GM19452 (cell line): ENCODE measurements around the gene EEF1E1.
"Not testable (repeated sequence)": the region's sequence is repeated elsewhere in the genome, so short reads cannot be mapped to it uniquely, and the experiment has no call there.

Experiments used
- ATAC-seq: cut with Tn5 transposase; IDR thresholded peaks from one replicate; pipeline ENCODE4 v1.9.1; 2021; ENCODE audit not compliant: unreplicated experiment

EEF1E1 gene

DNA sequence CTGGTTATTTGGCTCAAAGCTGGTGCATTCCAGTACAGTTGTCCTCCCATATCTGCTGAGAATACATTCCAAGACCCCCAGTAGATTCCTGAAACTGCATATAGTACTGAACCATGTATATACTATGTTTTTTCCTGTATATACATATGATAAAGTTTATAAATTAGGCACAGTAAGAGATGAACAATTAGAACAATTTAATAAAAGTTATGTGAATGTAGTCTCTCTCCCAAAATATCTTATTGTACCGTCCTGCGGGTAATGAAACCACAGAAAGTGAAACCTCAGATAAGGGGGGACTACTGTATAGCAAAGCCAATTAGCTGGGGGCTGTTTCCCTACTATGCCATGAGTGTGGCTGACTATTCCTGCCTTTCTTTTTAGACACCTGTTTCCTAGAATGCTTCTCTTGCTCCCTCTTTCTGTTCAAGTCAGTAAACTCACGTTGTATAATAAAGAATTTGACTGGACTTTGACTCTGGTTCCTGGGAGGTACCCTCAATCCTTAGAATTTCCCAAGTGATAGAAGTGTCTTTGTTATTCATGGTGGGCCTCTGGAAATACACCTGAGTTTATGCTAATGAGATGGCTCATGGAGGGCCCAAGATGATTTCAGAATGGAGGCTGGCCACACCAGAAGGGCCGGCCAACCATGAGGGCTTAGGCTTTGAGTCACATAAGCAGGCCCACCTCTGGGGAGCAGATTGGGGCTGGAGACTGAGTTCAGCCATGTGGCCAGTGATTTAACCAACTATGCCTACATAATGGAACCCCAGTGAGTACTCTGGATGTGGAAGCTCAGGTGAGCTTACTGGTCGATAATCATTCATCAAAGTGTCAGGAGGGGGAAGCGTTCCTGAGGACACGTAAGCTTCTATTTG, 37.5 kb downstream of the EEF1E1 start:
- no peak for ATAC-seq

DNA sequence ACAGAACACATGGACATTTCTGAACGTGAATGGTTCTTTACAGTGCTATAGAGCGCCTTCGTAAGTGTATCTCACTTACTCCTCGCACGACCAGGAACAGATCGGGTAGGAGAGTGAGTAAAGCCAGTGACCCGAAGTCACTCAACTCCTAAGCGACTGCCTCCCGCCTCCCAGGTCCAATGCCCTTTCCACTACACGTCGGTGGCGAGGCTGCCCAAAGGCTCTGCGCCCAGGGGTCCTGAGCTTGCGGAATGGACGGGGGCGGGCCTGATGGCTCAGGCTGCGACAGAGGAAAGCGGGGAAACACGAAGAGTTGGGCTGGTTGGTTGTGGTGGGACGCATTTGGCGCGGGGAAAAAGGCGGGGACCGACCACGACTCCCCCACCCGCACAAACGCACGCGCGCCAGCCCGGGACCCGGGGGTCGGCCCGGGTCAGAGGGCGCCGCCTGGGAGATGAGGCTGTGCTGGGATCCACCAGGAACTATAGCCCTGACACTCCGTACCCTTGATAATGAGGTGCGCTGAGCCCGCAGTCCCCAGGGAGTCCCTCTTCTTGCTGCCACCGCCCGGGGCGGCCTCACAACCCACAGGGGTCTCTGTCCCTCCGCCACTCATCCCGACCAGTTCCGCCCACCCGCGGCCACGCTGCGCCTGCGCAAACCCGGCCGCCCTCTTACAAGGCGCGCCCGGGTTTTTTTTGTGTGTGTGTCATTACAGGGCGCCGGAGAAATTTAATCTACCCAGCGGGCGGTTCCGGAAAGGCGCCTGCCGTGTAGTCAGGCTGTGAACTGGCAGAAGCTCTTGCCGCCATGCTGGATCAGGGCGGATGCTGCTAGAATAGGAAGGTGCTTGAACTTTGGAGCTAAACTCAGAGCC, 38.3 kb downstream of the EEF1E1 start, which contains the start of gene BLOC1S5:
Gene BLOC1S5, minus strand, starts transcription at position 629 of the 877 bp plus-strand sequence. Its CDS starts 13 bp downstream, at position 616.
- peak; percentile 93 for ATAC-seq

DNA sequence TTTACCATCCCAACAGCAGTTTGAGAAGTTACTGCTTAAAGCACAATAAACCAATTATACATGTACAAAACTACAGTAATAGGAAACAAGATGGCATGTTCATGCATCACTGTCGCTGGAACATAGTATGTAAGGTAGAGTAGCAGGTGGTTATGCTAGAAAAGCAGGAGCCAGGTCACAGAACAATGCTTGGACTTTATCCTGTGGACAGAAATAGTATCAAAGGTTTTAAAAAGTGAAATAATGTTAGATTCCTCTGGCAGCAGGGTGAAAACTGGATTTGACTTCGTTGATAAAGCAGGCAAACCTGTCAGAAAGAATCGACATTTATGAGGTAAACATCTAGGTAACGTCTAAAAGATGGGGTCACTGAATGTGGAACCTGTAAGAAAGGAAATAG, 40.6 kb downstream of the EEF1E1 start:
- no peak for ATAC-seq

DNA sequence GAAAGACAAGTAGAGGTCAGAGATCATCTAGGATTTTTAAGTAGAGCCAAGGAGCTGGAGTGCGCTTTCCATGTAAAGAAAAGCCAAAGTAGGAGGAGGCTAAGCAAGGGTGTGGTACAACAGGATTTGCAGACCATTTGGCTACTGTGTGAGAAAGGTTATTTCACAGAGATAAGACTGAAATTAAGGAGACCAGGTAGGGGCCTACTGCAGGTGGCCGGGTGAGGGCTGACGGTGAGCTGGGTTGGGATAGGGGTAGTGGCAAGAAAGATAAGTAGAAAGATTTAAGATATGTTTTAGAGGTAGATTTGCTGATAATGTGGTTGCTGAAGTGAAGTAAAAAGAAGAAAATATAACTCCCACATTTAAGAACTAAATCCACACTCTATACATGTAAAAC, 42.0 kb downstream of the EEF1E1 start:
- no peak for ATAC-seq

DNA sequence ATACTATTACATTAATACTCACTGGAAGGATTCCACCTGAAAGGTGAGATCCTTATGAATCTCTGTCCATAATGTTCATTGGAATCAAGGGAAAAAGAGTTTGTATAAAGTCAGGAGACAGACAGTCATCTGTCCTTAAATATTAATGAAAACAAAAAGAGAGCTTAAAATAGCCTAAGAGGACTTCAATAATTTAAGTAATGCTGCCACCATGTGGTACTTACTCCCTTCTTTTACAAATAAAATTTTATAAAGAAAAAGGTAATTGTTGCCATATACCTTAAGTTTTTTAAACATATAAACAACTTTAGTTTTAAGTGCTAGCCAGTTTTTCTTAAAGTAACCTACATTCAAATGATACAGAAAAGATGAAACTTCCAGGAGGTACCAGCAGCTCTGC, 43.2 kb downstream of the EEF1E1 start:
- ATAC-seq, result no peak

DNA sequence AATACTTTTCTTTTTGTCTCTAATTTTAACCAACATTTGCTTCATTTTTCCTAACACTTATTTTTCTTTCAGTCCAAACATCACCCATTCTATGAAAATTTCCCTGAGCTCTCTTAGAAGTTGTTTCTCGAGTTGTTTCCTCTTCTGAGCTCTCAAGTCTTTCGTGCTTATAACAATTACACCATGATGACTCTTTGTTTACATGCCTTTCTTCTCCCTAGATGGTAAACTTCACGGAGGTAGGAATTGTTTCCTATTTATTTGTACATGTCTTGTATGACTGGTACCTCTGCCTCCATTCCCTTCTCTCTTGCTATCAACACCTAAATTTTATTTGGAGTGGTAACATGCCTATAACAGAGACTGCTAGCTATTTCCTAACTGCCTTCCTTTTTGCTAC, 44.6 kb downstream of the EEF1E1 start:
- no peak for ATAC-seq

DNA sequence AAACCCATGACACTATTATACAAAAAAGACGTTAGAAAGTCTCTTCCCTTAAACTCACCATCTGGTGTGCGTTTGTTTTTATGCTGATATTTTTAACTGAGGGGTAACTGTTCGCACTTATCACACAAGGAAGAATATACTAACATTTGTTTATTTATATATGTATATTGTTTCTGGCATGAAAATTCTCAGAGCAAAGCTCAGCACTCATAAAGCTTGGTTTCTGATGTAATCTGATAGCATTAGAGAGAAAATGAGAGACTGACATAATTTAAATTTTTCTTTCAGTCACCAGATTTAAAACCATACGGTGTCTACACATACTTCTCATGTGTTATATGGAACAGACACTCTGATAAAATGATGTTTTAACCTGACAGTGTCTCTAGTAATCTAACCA, 45.1 kb downstream of the EEF1E1 start:
- no peak for ATAC-seq

DNA sequence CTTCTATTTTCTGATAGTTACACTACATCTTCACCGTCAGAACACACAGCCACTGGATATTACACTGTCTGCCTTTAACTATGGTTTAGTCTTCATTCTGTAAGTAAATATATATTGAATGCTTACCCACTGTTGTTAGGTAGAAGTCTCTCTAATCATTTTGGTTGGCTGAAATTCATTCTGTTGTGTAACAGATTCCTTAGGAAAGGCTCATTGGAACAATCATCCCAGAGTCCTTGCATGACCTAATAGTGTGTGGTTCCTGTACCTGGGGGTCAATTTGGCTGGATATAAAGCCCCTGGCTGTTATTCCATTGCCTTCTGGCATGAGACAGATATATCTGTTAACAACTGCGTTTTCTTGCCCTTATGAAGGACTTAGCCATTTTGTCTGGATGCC, 48.1 kb downstream of the EEF1E1 start:
- ATAC-seq, result no peak

DNA sequence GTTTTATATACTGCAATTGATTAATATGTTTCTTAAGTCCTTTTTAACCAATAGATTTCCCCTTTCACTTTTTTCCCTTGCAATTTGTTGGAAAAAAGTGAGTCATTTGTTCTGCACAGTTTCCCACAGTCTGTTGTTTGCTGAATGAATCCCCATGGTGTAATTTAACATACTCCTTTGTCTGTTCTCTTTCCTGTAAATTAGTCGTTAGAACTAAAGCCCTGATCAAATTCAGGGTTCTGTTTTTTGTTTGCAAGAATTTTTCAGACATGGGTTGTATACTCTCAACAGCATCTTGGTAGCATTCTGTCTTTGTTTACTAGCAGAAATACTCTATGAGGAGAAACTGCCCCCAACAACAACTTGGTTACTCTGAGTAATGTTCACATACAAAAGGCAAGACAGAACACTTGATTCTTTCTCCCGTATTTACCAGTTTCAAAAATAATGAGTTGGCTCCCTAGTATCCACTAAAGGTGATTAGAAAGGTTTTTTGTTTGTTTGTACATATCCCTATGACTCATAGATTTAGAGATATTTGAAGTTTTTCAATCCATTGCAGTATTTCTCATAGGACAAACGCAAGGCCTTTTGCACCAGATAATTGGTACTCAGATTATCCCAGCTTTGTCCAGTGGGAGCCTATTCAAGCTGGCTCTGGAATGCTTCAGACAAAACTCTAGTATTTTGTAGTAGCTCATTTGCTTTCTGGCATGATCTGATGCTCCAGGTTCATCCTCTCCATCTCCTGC, 54.6 kb downstream of the EEF1E1 start:
- ATAC-seq, result no peak

DNA sequence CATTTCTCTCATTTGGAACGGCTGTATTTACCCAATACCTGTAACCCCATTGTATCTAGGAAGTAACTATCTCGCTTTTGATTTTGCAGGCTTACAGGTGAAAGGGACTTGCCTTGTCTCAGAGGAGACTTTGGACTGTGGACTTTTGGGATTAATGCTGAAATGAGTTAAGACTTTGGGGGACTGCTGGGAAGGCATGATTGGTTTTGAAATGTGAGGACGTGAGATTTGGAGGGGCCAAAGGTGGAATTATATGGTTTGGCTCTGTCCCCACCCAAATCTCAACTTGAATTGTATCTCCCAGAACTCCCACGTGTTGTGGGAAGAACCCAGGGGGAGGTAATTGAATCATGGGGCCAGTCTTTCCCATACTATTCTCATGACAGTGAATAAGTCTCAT, 56.6 kb downstream of the EEF1E1 start:
- ATAC-seq, result not testable (repeated sequence)

DNA sequence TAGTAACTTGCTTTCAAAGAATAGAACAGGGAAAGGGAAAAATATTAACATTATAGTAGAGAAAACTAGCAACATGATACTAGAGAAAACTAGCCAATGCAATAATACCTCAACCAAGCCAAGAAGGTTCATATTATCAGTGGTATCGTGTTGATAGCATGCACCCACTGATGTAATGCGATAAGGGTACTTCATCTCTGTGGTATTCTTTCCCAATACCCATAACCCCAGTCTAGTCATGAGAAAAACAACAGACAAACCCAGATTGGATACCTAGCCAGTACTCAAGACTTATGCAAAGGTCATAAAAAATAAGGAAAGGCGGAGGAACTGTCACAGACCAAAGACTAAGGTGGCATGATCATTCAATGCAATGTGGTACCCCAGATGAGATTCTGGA, 59.1 kb downstream of the EEF1E1 start:
- no peak for ATAC-seq

DNA sequence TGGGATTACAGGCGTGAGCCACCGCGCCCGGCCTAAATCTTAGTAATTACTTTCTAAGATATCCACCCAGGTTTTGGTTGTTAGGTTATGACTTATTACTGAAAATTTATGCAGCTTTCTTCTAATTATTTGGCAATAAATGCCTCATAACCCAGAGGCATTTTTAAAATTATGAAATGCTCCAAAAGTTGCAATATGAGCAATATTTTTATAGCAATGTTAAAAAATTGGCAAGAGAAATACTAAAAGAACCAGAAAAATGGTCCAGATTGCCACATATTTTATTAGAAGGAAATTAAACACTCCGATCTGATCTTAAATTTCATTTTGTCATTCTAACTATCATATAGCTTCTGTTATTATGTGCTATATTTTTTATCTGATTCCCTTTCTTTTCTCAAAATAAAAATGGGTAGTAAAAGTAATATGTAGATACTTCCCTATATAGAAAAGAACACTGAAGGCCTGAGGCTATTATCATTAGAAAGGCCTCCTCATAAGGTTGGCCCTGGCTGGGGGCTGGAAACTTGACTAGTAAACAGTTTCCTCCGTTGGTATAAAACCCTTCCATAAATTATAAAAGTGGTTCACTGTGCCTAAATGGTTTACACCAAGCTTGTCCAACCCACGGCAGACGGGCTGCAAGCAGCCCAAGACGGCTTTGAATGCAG, 60.3 kb downstream of the EEF1E1 start:
- ATAC-seq, result no peak

DNA sequence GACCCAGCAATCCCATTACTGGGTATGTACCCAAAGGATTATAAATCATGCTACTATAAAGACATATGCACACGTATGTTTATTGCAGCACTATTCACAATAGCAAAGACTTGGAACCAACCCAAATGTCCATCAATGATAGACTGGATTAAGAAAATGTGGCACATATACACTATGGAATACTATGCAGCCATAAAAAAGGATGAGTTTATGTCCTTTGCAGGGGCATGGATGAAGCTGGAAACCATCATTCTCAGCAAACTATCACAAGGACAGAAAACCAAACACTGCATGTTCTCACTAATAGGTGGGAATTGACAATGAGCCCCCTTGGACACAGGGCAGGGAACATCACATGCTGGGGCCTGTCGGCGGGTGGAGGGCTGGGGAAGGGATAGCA, 68.2 kb downstream of the EEF1E1 start:
- ATAC-seq, result not testable (repeated sequence)

DNA sequence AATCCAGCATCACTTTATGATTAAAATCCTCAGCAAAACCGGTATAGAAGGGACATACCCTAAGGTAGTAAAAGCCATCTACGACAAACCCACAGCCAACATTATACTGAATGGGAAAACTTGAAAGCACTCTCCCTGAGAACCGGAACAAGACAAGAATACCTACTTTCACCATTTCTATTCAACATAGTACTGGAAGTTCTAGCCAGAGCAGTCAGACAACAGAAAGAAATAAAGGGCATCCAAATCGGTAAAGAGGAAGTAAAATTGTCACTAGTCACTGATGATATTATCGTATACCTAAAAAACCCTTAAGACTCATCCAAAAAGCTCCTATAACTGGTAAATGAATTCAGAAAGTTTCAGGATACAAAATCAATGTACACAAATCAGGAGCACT, 71.4 kb downstream of the EEF1E1 start:
- no peak for ATAC-seq
